WTC11 (cell line): ENCODE data around the gene ST13. TPM values are rescaled to one million over a fixed set of nuclear protein-coding genes. Genes with fewer than 3 reads are reported as not detected.
"Not testable (repeated sequence)": the region's sequence is repeated elsewhere in the genome, so short reads cannot be mapped to it uniquely, and the experiment has no call there.

Experiments used
- ATAC-seq: fragments of 200-7000 bp; cut with Tn5 transposase; 2 replicates; pipeline ENCODE4 v1.10.0; 2021; ENCODE audit warnings: mild to moderate bottlenecking, moderate library complexity
- CTCF ChIA-PET: fragments of 300-600 bp; sonication (Branson Sonifier 250); formaldehyde crosslinking; loops from one replicate; lab custom pipeline; 2021; ENCODE audit warnings: antibody characterized with exemption; lab: Charles Lee
- POLR2A ChIA-PET: fragments of 350-600 bp; sonication (Branson Sonifier 250); formaldehyde crosslinking; loops from one replicate; lab custom pipeline; 2021; ENCODE audit warnings: antibody characterized with exemption; lab: Charles Lee
- DNase-seq: peaks from one replicate; pipeline ENCODE4 v3.0.0; 2021; ENCODE audit warnings: low spot score
- H3K27ac Mint-ChIP-seq: 2 replicates; pipeline ENCODE4 v1.8.0; 2021; ENCODE audit warnings: mixed read lengths
- H3K27me3 Mint-ChIP-seq: 2 replicates; pipeline ENCODE4 v1.8.0; 2021; ENCODE audit warnings: low read depth, mild to moderate bottlenecking, moderate library complexity, mixed read lengths
- H3K36me3 Mint-ChIP-seq: 2 replicates; pipeline ENCODE4 v1.8.0; 2021; ENCODE audit warnings: mixed read lengths
- H3K4me1 Mint-ChIP-seq: 2 replicates; pipeline ENCODE4 v1.8.0; 2022; ENCODE audit warnings: mixed read lengths
- H3K4me3 Mint-ChIP-seq: 2 replicates; pipeline ENCODE4 v1.8.0; 2021; ENCODE audit warnings: mild to moderate bottlenecking, moderate library complexity, mixed read lengths
- H3K9me3 Mint-ChIP-seq: 2 replicates; pipeline ENCODE4 v1.8.0; 2021; ENCODE audit warnings: mixed read lengths
- ARID4B ChIP-seq: sonication (generic); formaldehyde crosslinking; IDR thresholded peaks from 2 replicates; pipeline ENCODE4 v1.8.0; 2023; ENCODE audit warnings: missing genetic modification reagents, mild to moderate bottlenecking, borderline replicate concordance
- CBFB ChIP-seq: sonication (generic); formaldehyde crosslinking; IDR thresholded peaks from 2 replicates; pipeline ENCODE4 v1.8.1; 2022; ENCODE audit warnings: mild to moderate bottlenecking, low read depth, missing genetic modification reagents
- CREM ChIP-seq: sonication (generic); formaldehyde crosslinking; IDR thresholded peaks from 2 replicates; pipeline ENCODE4 v1.8.1; 2022; ENCODE audit warnings: mild to moderate bottlenecking, missing genetic modification reagents, moderate library complexity
- E2F1 ChIP-seq: sonication (generic); formaldehyde crosslinking; IDR thresholded peaks from 2 replicates; pipeline ENCODE4 v1.8.0; 2022; ENCODE audit warnings: mild to moderate bottlenecking, missing genetic modification reagents
- FOXJ3 ChIP-seq: sonication (generic); formaldehyde crosslinking; IDR thresholded peaks from 2 replicates; pipeline ENCODE4 v1.9.0; 2021; ENCODE audit warnings: missing genetic modification reagents, mild to moderate bottlenecking, borderline replicate concordance
- HMGXB4 ChIP-seq: sonication (generic); formaldehyde crosslinking; IDR thresholded peaks from 2 replicates; pipeline ENCODE4 v1.8.1; 2023; ENCODE audit warnings: mild to moderate bottlenecking, moderate library complexity, missing genetic modification reagents
- MLX ChIP-seq: sonication (generic); formaldehyde crosslinking; IDR thresholded peaks from 2 replicates; pipeline ENCODE4 v1.8.1; 2023; ENCODE audit warnings: mild to moderate bottlenecking, missing genetic modification reagents, moderate library complexity
- NFYB ChIP-seq: sonication (generic); formaldehyde crosslinking; conservative IDR thresholded peaks from 2 replicates; pipeline ENCODE4 v1.8.0; 2022; ENCODE audit warnings: low read depth, missing genetic modification reagents
- NR3C1 ChIP-seq: sonication (generic); formaldehyde crosslinking; conservative IDR thresholded peaks from 2 replicates; pipeline ENCODE4 v1.8.1; 2023; ENCODE audit warnings: low read depth, mild to moderate bottlenecking, missing genetic modification reagents
- PREB ChIP-seq: sonication (generic); formaldehyde crosslinking; IDR thresholded peaks from 2 replicates; pipeline ENCODE4 v1.8.1; 2022; ENCODE audit warnings: mild to moderate bottlenecking, missing genetic modification reagents, moderate library complexity, borderline replicate concordance
- SMAD3 ChIP-seq: sonication (generic); formaldehyde crosslinking; IDR thresholded peaks from 2 replicates; pipeline ENCODE4 v1.8.0; 2022; ENCODE audit warnings: missing genetic modification reagents, mild to moderate bottlenecking, borderline replicate concordance
- ZBTB43 ChIP-seq: sonication (generic); formaldehyde crosslinking; IDR thresholded peaks from 2 replicates; pipeline ENCODE4 v1.8.1; 2023; ENCODE audit warnings: mild to moderate bottlenecking, missing genetic modification reagents
- ZNF138 ChIP-seq: sonication (generic); formaldehyde crosslinking; conservative IDR thresholded peaks from 2 replicates; pipeline ENCODE4 v1.8.1; 2022; ENCODE audit warnings: mild to moderate bottlenecking, moderate library complexity, missing genetic modification reagents
- ZNF281 ChIP-seq: sonication (generic); formaldehyde crosslinking; IDR thresholded peaks from 2 replicates; pipeline ENCODE4 v1.8.0; 2023; ENCODE audit warnings: mild to moderate bottlenecking, missing genetic modification reagents
- ZNF671 ChIP-seq: fragments of 250-450 bp; sonication (Bioruptor Pico); IDR thresholded peaks from 2 replicates; pipeline ENCODE4 v1.8.0; 2021; ENCODE audit warnings: mild to moderate bottlenecking
- total RNA-seq: library from RNA; stranded (reverse); gene quantifications from 3 replicates; pipeline ENCODE4 v1.2.3, GENCODE V29; 2021

Gene ST13
- total RNA-seq, 1 experiment from 2014 or later, result 289 TPM

GRCh38 chr22:40875111-40875510, 18.7 kb upstream of the ST13 start:
- CTCF ChIA-PET, result no interaction called here
- POLR2A ChIA-PET, result no interaction called here

GRCh38 chr22:40874016-40874415, 17.6 kb upstream of the ST13 start:
- TF ChIP-seq CREM (no peak), ARID4B (CRISPR knock-in tag) (no peak), ZNF281 (CRISPR knock-in tag) (no peak)
- TF ChIP-seq, all 79 proteins: peak for 0
- Mint-ChIP-seq H3K27ac (no peak overlapping the region), H3K27me3 (no peaks in the 10 kb centered on the region), H3K9me3 (no peaks in the 10 kb centered on the region), H3K36me3 (peaks cover 7% of the 10 kb centered on the region), H3K4me1 (no peaks in the 10 kb centered on the region), H3K4me3 (no peak overlapping the region)
- POLR2A ChIA-PET, result no interaction called here
- CTCF ChIA-PET, result no interaction called here
- ATAC-seq, result no peak
- no peak for DNase-seq

More at GRCh38 chr22:40875111-40875510, 18.7 kb upstream of the ST13 start:
- TF ChIP-seq FOXJ3 (CRISPR knock-in tag), result no peak
- TF ChIP-seq HMGXB4 (CRISPR knock-in tag), result no peak
- TF ChIP-seq E2F1 (CRISPR knock-in tag), result no peak
- TF ChIP-seq SMAD3, result no peak
- TF ChIP-seq CBFB (CRISPR knock-in tag), result no peak
- TF ChIP-seq ZNF671 (CRISPR knock-in tag), result no peak
- no peak for TF ChIP-seq MLX (CRISPR knock-in tag)
- no peak for TF ChIP-seq ZBTB43 (CRISPR knock-in tag)
- TF ChIP-seq ZNF138 (CRISPR knock-in tag), result no peak
- no peak for TF ChIP-seq PREB (CRISPR knock-in tag)
- no peak for TF ChIP-seq NFYB
- TF ChIP-seq NR3C1 (CRISPR knock-in tag), result no peak
- Mint-ChIP-seq H3K9me3 (no peaks in the 10 kb centered on the region), H3K27me3 (no peaks in the 10 kb centered on the region), H3K27ac (no peak overlapping the region), H3K4me3 (no peak overlapping the region), H3K4me1 (no peaks in the 10 kb centered on the region), H3K36me3 (peaks cover 4% of the 10 kb centered on the region)
- DNase-seq (no peak), ATAC-seq (no peak)

- H3K27ac Mint-ChIP-seq, H3K27me3 Mint-ChIP-seq, H3K9me3 Mint-ChIP-seq, DNase-seq, H3K36me3 Mint-ChIP-seq, H3K4me3 Mint-ChIP-seq, H3K4me1 Mint-ChIP-seq, CTCF ChIA-PET, ATAC-seq: not testable (repeated sequence)
- POLR2A ChIA-PET, result interaction anchor here (1.1 kb wide), 1 partner anchor 402 kb away, joined by 3 read pairs; no protein-coding TSS in a partner anchor
These were observed 11.9 kb upstream of the ST13 start for GRCh38 chr22:40868379-40868778.
